ENCODE results near the gene ANAPC13. TPM values are rescaled to one million over a fixed set of nuclear protein-coding genes. Genes with fewer than 3 reads are reported as not detected.

ANAPC13 gene, protein sequence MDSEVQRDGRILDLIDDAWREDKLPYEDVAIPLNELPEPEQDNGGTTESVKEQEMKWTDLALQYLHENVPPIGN
- total RNA-seq = 24.1 TPM

DNA sequence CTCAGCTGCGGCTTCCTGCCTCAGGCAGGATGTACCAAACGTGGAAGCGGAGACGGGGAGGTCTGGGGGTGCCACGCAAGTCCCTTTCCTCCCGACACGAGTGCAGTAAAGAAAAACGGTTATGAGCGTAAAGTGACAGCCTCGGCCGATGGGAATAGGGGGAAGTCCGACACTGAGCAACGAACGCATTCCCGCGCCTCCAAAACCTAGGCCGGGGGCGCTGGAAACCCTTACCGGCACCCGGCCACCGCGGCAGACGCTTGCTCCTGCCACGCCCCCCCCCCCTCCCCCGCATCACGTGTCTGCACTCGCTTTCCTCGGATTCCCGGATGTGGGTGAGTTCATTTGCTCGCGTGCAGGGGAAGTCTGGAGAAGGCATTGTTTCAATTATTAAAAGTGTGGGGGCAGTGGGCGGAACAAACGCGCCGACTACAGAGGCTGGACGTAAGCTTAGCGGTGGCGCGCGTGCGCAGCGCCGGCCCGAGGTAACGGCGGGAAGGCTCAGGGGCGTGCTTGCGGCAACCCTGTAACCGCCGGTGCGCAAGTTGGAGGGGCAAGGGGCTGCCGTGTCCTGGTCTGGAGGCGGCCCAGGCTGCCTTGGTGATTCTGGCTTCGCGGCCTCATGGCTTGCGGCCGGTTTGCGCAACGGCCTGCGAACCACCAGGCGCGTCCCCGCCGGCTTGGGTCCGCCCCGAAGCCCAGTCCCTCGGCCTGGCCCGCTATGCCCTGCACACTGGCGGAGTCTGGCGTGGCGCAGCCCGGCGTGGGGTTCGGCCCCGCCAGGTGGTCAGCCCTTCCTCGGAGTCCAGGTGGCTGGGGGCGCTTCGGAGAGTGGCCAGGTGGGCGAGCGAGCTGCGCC is at the start of gene ANAPC13, which contains the start of gene CEP63:
Gene ANAPC13, minus strand, starts transcription at position 268 of the 859 bp plus-strand sequence. CDS start 3,081 bp downstream, outside the sequence.
Gene CEP63, plus strand, starts transcription at position 340 of the 859 bp plus-strand sequence. CDS start 9,264 bp downstream, outside the sequence.
- Histone ChIP-seq H3K27me3 (no peaks in the 10 kb centered on the region), H3K27ac (peak within 1 kb of the TSS; percentile 92), H3K4me3 (peak within 1 kb of the TSS; percentile 82 to 92), H3K4me1 (peaks cover 40% of the 10 kb centered on the region), H3K36me3 (peaks cover 0 to 16% of the 10 kb centered on the region in 2 donors), H3K9me3 (no peaks in the 10 kb centered on the region)
- DNase-seq (ENCODE audit: extremely low spot score in 2 of 2) = peak in 1 of 2 donors; percentile 98
- TF ChIP-seq, protein P1, sequence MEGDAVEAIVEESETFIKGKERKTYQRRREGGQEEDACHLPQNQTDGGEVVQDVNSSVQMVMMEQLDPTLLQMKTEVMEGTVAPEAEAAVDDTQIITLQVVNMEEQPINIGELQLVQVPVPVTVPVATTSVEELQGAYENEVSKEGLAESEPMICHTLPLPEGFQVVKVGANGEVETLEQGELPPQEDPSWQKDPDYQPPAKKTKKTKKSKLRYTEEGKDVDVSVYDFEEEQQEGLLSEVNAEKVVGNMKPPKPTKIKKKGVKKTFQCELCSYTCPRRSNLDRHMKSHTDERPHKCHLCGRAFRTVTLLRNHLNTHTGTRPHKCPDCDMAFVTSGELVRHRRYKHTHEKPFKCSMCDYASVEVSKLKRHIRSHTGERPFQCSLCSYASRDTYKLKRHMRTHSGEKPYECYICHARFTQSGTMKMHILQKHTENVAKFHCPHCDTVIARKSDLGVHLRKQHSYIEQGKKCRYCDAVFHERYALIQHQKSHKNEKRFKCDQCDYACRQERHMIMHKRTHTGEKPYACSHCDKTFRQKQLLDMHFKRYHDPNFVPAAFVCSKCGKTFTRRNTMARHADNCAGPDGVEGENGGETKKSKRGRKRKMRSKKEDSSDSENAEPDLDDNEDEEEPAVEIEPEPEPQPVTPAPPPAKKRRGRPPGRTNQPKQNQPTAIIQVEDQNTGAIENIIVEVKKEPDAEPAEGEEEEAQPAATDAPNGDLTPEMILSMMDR (IDR thresholded peaks at IDR 0.05) = peak in 2 of 3 experiments; percentile 12 to 23
- TF ChIP-seq POLR2A (IDR thresholded peaks at IDR 0.05) (peak in 1 of 2 donors; percentile 64), POLR2AphosphoS5 (IDR thresholded peaks at IDR 0.05; ENCODE audit: insufficient read depth in 1 of 2, low read depth in 1 of 2) (peak; percentile 85 to 94)
- intact Hi-C loops (cut with DNase I) = no loop called here

DNA sequence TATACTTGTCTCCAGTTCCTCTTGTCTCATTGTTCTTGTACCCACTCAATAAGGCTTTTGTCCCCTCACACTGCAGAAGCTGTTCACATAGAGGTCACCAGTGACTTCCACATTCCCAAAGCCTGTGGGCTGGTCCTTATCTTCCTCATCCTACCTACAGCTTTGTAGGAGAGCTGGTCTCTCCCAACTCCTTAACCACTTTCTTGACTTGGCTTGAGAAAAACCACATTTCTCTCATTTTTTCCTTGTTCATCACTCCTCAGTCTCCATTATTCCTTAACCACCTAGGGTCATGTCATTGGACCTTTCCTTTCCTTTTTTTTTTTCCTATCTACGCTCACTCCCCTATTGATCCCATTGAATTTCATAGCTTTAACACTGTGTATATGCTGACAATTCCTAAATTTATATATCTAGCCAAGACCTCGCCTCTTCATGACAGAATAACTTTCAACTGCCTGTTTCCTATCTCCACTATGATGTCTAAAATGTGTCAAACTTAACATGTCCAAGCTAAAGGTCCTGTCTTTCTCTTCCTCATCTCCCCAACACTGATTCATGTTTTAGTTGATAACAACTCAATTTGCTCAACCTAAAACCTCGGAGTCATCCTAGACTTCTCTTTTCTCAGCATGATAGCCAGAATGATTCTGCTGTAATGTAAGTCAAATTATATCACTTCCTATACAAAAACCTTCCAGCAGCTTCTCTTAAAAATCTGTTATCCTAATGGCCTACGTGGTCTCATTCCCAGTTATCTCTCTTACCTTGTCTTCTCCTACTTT is 49.6 kb upstream of the ANAPC13 start:
- H3K27ac ChIP-seq = no peak overlapping the region
- peaks cover 6% of the 10 kb centered on the region for H3K4me1 ChIP-seq
- no peak overlapping the region for H3K4me3 ChIP-seq
- TF ChIP-seq, protein P1 (IDR thresholded peaks at IDR 0.05) = no peak
- TF ChIP-seq POLR2AphosphoS5 (IDR thresholded peaks at IDR 0.05; ENCODE audit: insufficient read depth in 1 of 2, low read depth in 1 of 2) = no peak
- TF ChIP-seq POLR2A (IDR thresholded peaks at IDR 0.05) = no peak
- no peaks in the 10 kb centered on the region for H3K9me3 ChIP-seq
- no peak for DNase-seq (ENCODE audit: extremely low spot score in 2 of 2)
- H3K27me3 ChIP-seq = no peaks in the 10 kb centered on the region
- H3K36me3 ChIP-seq = peaks cover 0 to 20% of the 10 kb centered on the region in 2 donors
- intact Hi-C loops (cut with DNase I) = no loop called here

DNA sequence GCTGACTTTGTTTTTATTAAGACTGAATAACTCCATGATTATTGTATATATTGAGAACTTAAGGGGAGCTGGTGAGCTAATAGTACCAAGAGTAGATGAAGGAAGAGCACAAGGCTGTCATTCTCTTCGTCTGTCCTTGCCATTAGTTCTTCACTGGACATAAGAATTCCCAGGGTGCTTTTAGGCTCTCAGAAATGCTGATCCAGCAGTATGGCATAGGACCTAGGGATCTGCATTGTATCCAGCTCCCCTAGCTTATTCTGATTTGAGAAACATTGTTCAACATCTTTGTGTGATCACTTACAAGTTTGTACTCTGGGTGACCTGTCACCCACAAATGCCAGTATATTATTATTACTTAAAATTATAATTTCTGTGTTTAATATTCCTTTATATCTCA is 47.7 kb upstream of the ANAPC13 start:
- Histone ChIP-seq H3K9me3 (no peaks in the 10 kb centered on the region), H3K27me3 (no peaks in the 10 kb centered on the region), H3K36me3 (peaks cover 0 to 17% of the 10 kb centered on the region in 2 donors), H3K4me1 (peaks cover 6% of the 10 kb centered on the region), H3K27ac (no peak overlapping the region), H3K4me3 (no peak overlapping the region)
- no peak for TF ChIP-seq POLR2AphosphoS5 (IDR thresholded peaks at IDR 0.05; ENCODE audit: insufficient read depth in 1 of 2, low read depth in 1 of 2)
- no peak for TF ChIP-seq POLR2A (IDR thresholded peaks at IDR 0.05)
- TF ChIP-seq, protein P1 (IDR thresholded peaks at IDR 0.05) = no peak
- DNase-seq (ENCODE audit: extremely low spot score in 2 of 2) = no peak
- intact Hi-C loops (cut with DNase I) = no loop called here

DNA sequence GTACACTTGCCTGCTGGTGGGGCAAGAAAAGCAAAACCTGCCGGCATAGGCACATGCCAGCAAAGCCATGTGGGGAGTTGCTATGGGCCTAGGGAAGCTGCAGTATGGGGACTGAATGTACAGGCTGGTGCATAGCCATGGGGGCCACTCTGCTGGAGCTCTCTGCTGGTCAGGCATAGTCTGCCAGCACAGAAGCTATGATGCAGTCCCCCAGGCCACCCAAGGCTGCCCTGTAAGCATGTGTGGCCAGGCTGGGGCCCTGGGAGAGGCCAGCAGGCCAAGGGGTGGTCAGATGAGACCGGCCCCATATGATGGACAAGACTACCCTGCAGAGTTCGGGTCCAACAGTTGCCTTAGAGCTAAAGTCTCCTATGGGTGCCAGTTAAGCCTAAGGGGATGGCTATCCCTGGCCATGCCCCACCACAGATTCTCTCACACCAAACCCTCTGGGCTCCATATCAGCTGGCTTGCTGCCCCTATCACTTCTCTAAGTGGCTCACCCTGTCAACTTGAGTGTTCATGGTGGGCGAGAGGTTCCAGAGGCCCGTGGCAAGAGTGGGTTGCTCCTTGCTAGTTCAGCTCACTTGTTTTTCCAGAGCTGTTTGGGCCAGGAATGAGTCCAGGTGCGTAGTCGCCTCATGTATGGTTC is 41.9 kb upstream of the ANAPC13 start:
- Histone ChIP-seq H3K4me3 (no peak overlapping the region), H3K27me3 (no peaks in the 10 kb centered on the region), H3K4me1 (peaks cover 6% of the 10 kb centered on the region), H3K9me3 (peaks cover 7% of the 10 kb centered on the region), H3K27ac (no peak overlapping the region), H3K36me3 (peaks cover 0 to 6% of the 10 kb centered on the region in 2 donors)
- intact Hi-C loops (cut with DNase I) = no loop called here
- TF ChIP-seq, protein P1 (IDR thresholded peaks at IDR 0.05) = no peak
- no peak for DNase-seq (ENCODE audit: extremely low spot score in 2 of 2)
